ENCODE measurements around the gene MID1. TPM values are rescaled to one million over a fixed set of nuclear protein-coding genes. Genes with fewer than 3 reads are reported as not detected.
A peak's percentile ranks its signal among the peaks of the same experiment; 100 is the strongest.

MID1 gene
- total and polyA plus RNA-seq, 9 donors, result 17.5 to 28.9 (median 21.2) TPM

DNA sequence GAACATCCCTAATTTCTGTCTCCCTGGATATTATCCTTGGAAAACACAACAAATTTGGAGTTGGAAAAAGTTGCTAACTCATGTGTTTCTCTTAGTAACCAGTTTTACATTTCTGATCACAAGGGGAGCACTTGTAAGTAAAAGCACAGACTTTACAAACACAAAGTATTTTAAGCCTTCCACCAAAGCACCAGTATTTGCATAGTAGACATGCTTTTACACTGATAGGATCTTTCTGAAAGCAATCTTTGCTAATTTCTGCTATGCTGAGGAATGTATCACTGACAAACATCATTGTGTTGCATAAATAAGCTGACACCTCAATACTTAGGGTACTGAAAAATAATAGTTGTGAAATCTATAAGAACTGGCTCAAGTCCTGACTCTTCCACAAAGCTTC lies 100.6 kb downstream of the MID1 start:
- peak; percentile 69 for DNase-seq
- Histone ChIP-seq H3K27me3 (ENCODE audit: control insufficient read depth, insufficient read depth, low read length) (peaks cover 3% of the 10 kb centered on the region), H3K27ac (ENCODE audit: low read length) (no peak overlapping the region), H3K36me3 (ENCODE audit: control insufficient read depth, insufficient read depth, low read length) (no peaks in the 10 kb centered on the region), H3K4me1 (ENCODE audit: control insufficient read depth, insufficient read depth, low read length) (no peaks in the 10 kb centered on the region), H3K4me3 (ENCODE audit: low read length) (no peak overlapping the region), H3K9me3 (replicated peaks; ENCODE audit: control insufficient read depth, low read depth, low read length) (no peaks in the 10 kb centered on the region)

- no peaks in the 10 kb centered on the region for H3K36me3 ChIP-seq (ENCODE audit: control insufficient read depth, insufficient read depth, low read length)
- H3K27ac ChIP-seq (ENCODE audit: low read length), result no peak overlapping the region
- DNase-seq, result no peak
These were observed 101.1 kb downstream of the MID1 start for GRCh38 chrX:10519278-10519677.

GRCh38 chrX:10518073-10518472 lies 102.3 kb downstream of the MID1 start:
- no peaks in the 10 kb centered on the region for H3K9me3 ChIP-seq (replicated peaks; ENCODE audit: control insufficient read depth, low read depth, low read length)
- no peak overlapping the region for H3K4me3 ChIP-seq (ENCODE audit: low read length)
- DNase-seq, result peak; percentile 42
- H3K27me3 ChIP-seq (ENCODE audit: control insufficient read depth, insufficient read depth, low read length), result peaks cover 3% of the 10 kb centered on the region
- H3K4me1 ChIP-seq (ENCODE audit: control insufficient read depth, insufficient read depth, low read length), result no peaks in the 10 kb centered on the region
- WGBS (ENCODE audit: insufficient coverage), result no CpG with 5 or more reads among the region's 2 CpGs
- H3K36me3 ChIP-seq (ENCODE audit: control insufficient read depth, insufficient read depth, low read length), result no peaks in the 10 kb centered on the region
- H3K27ac ChIP-seq (ENCODE audit: low read length), result no peak overlapping the region

More at GRCh38 chrX:10519278-10519677, 101.1 kb downstream of the MID1 start:
- no peaks in the 10 kb centered on the region for H3K4me1 ChIP-seq (ENCODE audit: control insufficient read depth, insufficient read depth, low read length)
- peaks cover 3% of the 10 kb centered on the region for H3K27me3 ChIP-seq (ENCODE audit: control insufficient read depth, insufficient read depth, low read length)
- H3K9me3 ChIP-seq (replicated peaks; ENCODE audit: control insufficient read depth, low read depth, low read length), result no peaks in the 10 kb centered on the region
- H3K4me3 ChIP-seq (ENCODE audit: low read length), result no peak overlapping the region

DNA sequence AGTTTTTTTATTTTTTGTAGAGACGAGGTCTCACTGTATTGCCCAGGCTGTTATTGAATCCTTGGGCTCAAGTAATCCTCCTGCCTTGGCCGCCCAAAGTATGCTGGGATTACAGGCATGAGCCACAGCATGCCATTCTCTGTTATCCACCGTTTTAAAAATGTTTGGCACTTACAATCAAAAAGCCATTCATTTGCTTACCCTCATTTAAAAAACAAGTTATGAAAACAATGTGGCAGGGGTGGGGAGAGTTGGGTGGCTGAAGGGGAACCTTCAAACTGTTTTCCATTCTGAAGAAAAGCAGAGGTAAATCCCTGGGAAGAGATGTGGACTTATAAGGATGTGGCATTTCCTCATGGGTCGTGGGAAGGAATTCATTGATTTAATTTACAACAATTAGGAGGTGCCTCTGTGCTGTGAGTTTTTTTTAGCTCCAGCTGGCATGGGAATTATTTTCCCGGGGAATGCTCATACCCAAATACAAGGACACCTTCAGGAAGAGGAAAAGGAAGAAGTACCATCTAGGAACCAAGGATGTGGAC lies 103.5 kb downstream of the MID1 start:
- DNase-seq, result no peak
- no peak overlapping the region for H3K27ac ChIP-seq (ENCODE audit: low read length)
- 92% methylated on average over 2 of the region's 5 CpGs for WGBS (ENCODE audit: insufficient coverage)
- no peaks in the 10 kb centered on the region for H3K4me1 ChIP-seq (ENCODE audit: control insufficient read depth, insufficient read depth, low read length)
- no peaks in the 10 kb centered on the region for H3K9me3 ChIP-seq (replicated peaks; ENCODE audit: control insufficient read depth, low read depth, low read length)
- no peaks in the 10 kb centered on the region for H3K36me3 ChIP-seq (ENCODE audit: control insufficient read depth, insufficient read depth, low read length)
- H3K4me3 ChIP-seq (ENCODE audit: low read length), result no peak overlapping the region
- peaks cover 3% of the 10 kb centered on the region for H3K27me3 ChIP-seq (ENCODE audit: control insufficient read depth, insufficient read depth, low read length)

DNA sequence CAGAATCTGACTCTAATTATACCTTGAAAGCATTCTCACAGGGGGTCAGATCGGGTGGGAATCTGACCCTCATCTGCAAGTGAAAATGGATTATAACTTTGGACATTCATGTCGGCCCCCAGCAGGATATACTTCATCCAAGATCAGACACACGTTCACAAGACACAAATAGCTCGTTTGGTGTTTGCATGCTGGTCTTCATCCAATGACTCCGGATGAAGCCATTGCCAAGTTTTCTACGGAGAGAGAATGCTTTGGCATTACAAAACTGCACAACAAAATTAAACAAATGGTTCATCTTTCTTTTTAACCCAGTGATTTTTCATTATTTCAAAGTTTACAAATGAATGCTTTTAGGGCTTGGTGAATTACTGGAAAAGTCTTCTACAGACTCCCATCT lies 105.5 kb downstream of the MID1 start:
- H3K27ac ChIP-seq (ENCODE audit: low read length), result no peak overlapping the region
- H3K27me3 ChIP-seq (ENCODE audit: control insufficient read depth, insufficient read depth, low read length), result no peaks in the 10 kb centered on the region
- peak; percentile 57 for DNase-seq
- 33% methylated on average over 5 of the region's 6 CpGs for WGBS (ENCODE audit: insufficient coverage)
- H3K36me3 ChIP-seq (ENCODE audit: control insufficient read depth, insufficient read depth, low read length), result no peaks in the 10 kb centered on the region
- no peaks in the 10 kb centered on the region for H3K4me1 ChIP-seq (ENCODE audit: control insufficient read depth, insufficient read depth, low read length)
- no peak overlapping the region for H3K4me3 ChIP-seq (ENCODE audit: low read length)
- no peaks in the 10 kb centered on the region for H3K9me3 ChIP-seq (replicated peaks; ENCODE audit: control insufficient read depth, low read depth, low read length)

DNA sequence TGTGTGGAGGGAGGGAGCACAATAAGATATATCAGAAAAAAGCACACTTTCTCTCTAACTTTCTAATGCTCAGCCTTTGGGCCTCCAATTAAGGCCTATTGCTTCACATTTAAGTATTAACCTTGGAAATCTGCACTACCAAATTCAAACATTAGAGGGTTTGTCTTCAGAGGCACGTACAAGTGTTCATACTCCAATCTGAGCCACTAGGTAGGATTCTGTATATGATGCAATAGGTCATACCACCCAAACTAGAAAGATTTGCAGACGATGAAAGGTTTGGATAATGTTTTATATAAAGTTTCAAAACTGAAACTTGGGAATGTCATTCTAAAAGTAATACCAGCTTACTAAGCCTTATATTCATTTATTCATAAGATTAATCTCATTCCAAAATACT lies 106.4 kb downstream of the MID1 start:
- Histone ChIP-seq H3K36me3 (ENCODE audit: control insufficient read depth, insufficient read depth, low read length) (no peaks in the 10 kb centered on the region), H3K4me1 (ENCODE audit: control insufficient read depth, insufficient read depth, low read length) (no peaks in the 10 kb centered on the region), H3K4me3 (ENCODE audit: low read length) (no peak overlapping the region), H3K27me3 (ENCODE audit: control insufficient read depth, insufficient read depth, low read length) (peaks cover 3% of the 10 kb centered on the region), H3K27ac (ENCODE audit: low read length) (no peak overlapping the region), H3K9me3 (replicated peaks; ENCODE audit: control insufficient read depth, low read depth, low read length) (no peaks in the 10 kb centered on the region)
- WGBS (ENCODE audit: insufficient coverage), result no CpG with 5 or more reads among the region's 2 CpGs
- DNase-seq, result no peak

- Histone ChIP-seq H3K27me3 (ENCODE audit: control insufficient read depth, insufficient read depth, low read length) (peaks cover 3% of the 10 kb centered on the region), H3K36me3 (ENCODE audit: control insufficient read depth, insufficient read depth, low read length) (no peaks in the 10 kb centered on the region), H3K4me1 (ENCODE audit: control insufficient read depth, insufficient read depth, low read length) (peaks cover 2% of the 10 kb centered on the region), H3K27ac (ENCODE audit: low read length) (no peak overlapping the region), H3K9me3 (replicated peaks; ENCODE audit: control insufficient read depth, low read depth, low read length) (no peaks in the 10 kb centered on the region), H3K4me3 (ENCODE audit: low read length) (no peak overlapping the region)
- no peak for DNase-seq
- WGBS (ENCODE audit: insufficient coverage), result no CpG with 5 or more reads among the region's 3 CpGs
These were observed 107.6 kb downstream of the MID1 start for GRCh38 chrX:10512741-10513140.

DNA sequence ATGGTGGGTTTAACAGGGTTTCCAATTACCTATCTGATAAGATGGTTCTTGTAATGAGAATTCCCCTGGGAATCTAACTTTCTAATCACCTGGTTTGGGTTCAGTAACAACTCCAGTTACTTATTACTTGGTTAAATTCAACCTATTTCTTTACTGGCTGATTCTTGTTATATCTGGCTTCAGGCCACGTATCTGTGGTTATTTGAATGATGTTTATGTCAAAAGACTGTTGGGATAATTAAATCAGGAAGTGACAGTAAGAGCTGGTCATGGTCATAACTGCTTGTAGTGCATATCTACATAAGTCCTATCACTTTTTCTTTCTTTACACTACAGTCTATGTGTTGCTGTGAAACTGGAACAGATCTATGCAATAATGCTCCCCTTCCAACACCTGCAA lies 108.1 kb downstream of the MID1 start:
- Histone ChIP-seq H3K36me3 (ENCODE audit: control insufficient read depth, insufficient read depth, low read length) (no peaks in the 10 kb centered on the region), H3K27ac (ENCODE audit: low read length) (no peak overlapping the region), H3K4me1 (ENCODE audit: control insufficient read depth, insufficient read depth, low read length) (peaks cover 2% of the 10 kb centered on the region), H3K27me3 (ENCODE audit: control insufficient read depth, insufficient read depth, low read length) (peaks cover 3% of the 10 kb centered on the region), H3K9me3 (replicated peaks; ENCODE audit: control insufficient read depth, low read depth, low read length) (no peaks in the 10 kb centered on the region), H3K4me3 (ENCODE audit: low read length) (no peak overlapping the region)
- no peak for DNase-seq
- WGBS (ENCODE audit: insufficient coverage), result no CpG with 5 or more reads among the region's 1 CpG

DNA sequence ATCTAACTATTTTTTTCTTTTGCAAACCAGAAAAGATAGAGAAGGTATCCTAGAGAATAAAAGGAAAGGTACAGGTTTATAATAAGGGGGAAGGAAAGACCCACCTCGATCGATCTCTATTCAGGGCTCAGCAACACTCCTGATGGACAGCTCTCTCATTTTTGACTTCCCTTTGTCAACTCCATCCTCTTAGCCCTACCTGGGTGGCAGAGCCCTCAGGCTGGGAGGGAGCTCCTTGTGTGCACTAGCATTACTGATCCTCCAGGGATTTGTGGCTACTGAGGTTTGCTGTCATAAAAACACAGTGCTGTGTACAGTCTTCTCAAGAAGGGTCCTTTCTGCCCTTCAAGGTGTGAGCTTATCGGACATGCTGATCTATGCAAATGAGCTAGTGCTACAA lies 111.0 kb downstream of the MID1 start:
- Histone ChIP-seq H3K4me3 (ENCODE audit: low read length) (no peak overlapping the region), H3K27me3 (ENCODE audit: control insufficient read depth, insufficient read depth, low read length) (peaks cover 6% of the 10 kb centered on the region), H3K36me3 (ENCODE audit: control insufficient read depth, insufficient read depth, low read length) (no peaks in the 10 kb centered on the region), H3K27ac (ENCODE audit: low read length) (no peak overlapping the region), H3K4me1 (ENCODE audit: control insufficient read depth, insufficient read depth, low read length) (peaks cover 2% of the 10 kb centered on the region), H3K9me3 (replicated peaks; ENCODE audit: control insufficient read depth, low read depth, low read length) (no peaks in the 10 kb centered on the region)
- no peak for DNase-seq
- WGBS (ENCODE audit: insufficient coverage), result no CpG with 5 or more reads among the region's 3 CpGs

DNA sequence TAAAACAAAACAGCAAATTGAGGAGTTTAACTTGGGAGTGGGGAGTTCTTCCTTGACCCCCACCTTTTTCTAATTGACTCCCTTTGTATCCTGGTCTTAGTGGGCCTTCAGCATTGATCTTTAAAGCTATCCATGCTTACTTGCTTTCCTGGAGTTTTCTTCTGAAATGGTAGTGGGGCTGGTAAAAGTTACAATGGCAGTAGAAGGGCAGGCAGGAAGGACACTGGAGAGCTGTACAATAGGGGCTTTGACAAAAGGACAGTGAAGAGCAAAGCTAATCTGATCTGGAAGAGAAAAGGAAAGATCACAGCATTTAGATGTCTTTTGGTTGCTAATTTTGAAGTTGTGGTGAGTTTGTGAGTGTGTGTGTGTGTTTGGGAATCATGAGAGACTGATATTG lies 111.5 kb downstream of the MID1 start:
- Histone ChIP-seq H3K4me3 (ENCODE audit: low read length) (no peak overlapping the region), H3K4me1 (ENCODE audit: control insufficient read depth, insufficient read depth, low read length) (peaks cover 2% of the 10 kb centered on the region), H3K36me3 (ENCODE audit: control insufficient read depth, insufficient read depth, low read length) (no peaks in the 10 kb centered on the region), H3K27me3 (ENCODE audit: control insufficient read depth, insufficient read depth, low read length) (peaks cover 6% of the 10 kb centered on the region), H3K27ac (ENCODE audit: low read length) (no peak overlapping the region), H3K9me3 (replicated peaks; ENCODE audit: control insufficient read depth, low read depth, low read length) (no peaks in the 10 kb centered on the region)
- no peak for DNase-seq

GRCh38 chrX:10507876-10508275 lies 112.5 kb downstream of the MID1 start:
- H3K4me3 ChIP-seq (ENCODE audit: low read length), result no peak overlapping the region
- H3K27ac ChIP-seq (ENCODE audit: low read length), result no peak overlapping the region
- peaks cover 2% of the 10 kb centered on the region for H3K4me1 ChIP-seq (ENCODE audit: control insufficient read depth, insufficient read depth, low read length)
- no peaks in the 10 kb centered on the region for H3K9me3 ChIP-seq (replicated peaks; ENCODE audit: control insufficient read depth, low read depth, low read length)
- DNase-seq, result no peak
- WGBS (ENCODE audit: insufficient coverage), result no CpG with 5 or more reads among the region's 2 CpGs
- no peaks in the 10 kb centered on the region for H3K36me3 ChIP-seq (ENCODE audit: control insufficient read depth, insufficient read depth, low read length)
- peaks cover 6% of the 10 kb centered on the region for H3K27me3 ChIP-seq (ENCODE audit: control insufficient read depth, insufficient read depth, low read length)
